Measurements from ENCODE around the gene LRRC4B.

LRRC4B gene

GRCh38 chr19:50569938-50570540 lies 1.8 kb upstream of the LRRC4B start:
- DNase-seq = no peak

GRCh38 chr19:50568728-50569698 lies 778 bp upstream of the LRRC4B start:
- no peak for DNase-seq

DNA sequence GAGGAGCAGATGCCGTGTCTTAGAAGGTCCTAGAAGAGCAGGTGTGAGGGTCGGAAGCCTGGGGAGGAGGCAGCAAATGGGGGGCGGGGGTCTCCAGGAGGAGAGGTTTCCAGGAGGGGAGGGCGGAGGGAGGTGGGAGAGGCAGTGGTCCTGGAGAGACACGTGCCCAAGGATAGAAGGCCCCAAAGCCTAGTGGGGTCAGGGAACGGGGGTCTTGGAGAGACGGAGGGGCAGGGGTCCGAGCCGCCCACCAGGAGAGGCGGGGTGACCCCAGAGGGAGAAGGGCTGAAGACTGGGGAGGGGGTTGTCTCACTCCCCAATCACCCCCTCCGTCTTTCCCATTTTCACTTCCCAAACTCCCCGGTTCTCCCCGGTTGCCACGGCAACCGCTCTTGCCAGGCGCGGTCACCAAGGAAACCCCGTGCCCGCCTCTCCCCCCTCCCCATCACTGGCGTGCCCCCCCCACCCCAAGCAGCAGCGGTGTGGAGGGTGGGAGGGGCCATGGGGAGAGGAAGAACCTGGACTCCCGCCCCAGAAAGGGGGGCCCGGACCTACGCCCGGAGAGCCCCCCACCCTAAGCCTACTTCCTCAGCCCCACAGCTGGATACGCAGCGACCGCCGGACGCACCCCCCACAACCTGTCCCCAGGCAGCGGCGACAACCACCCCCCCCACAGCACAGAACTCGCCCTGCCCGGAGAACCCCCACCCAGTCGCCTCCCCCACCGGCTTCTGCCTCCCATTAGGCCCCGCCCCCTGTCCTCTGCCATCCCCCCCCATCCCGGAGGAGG lies 988 bp downstream of the LRRC4B start:
- DNase-seq = no peak

- no peak for DNase-seq
Observed at GRCh38 chr19:50565984-50566903, 2.0 kb downstream of the LRRC4B start.

DNA sequence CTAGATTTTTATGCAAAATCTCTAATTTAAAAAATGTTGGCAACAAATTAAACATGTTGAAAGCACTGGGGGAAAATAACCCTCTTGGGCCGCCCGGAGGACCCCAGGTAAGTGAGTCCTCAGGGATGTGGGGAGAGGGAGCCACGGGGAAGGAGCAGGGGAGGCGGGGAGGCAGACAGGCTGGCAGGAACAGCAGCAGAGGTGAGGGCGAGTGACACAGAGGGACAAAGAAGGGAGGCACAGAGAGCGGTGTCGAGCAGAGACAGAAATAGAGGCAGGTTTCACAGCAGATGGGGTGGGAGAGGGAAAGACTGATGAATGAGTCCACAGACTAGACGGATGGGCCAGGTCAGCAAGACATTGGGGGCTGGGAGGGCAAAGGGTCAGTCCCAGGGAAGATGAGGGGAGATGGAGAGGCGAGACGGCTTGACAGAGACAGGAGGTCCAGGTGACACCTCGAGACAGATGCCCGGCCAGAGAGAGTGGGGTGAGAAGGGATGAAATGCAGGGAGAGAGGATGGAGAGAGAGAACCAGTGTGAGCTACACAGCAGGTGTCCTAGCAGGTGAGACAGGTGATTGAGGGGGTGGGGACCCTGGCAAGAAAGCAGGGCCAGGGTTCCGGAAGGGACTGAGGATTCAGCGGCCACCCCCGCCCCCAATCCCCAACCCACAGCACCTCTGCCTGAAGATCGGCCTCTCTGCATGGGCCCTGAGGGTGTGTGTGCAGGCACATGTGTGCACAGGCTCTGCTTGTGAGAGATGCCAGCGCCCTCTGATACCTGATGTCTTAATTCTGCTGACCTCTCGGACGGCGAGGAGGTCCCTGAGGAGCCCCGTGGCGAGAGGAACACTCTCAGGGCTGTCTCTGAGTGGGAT lies 3.8 kb downstream of the LRRC4B start:
- DNase-seq = no peak

GRCh38 chr19:50563597-50563996 lies 4.6 kb downstream of the LRRC4B start:
- no peak for DNase-seq

DNA sequence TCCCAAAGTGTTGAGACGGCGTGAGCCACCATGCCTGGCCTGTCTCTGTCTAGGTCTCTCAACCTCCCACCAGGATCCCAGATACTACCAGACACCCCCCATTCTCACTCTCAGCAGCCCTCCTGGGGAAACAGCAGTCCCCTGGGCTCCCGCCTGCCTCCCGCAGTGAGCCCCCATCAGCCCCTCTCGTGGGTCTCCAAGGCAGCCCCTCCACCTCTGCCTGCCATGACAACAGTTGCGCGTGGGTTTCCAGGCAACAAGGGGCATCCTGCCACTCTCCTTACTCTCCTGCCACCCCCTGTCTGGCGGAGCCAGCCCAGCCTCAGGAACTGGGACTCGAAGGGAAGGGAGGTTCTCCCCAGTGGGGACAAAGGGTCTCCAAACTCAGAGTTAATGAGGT lies 5.2 kb downstream of the LRRC4B start:
- DNase-seq = no peak

GRCh38 chr19:50562329-50562728 lies 5.9 kb downstream of the LRRC4B start:
- no peak for DNase-seq

GRCh38 chr19:50559636-50560035 lies 8.6 kb downstream of the LRRC4B start:
- DNase-seq = no peak

DNA sequence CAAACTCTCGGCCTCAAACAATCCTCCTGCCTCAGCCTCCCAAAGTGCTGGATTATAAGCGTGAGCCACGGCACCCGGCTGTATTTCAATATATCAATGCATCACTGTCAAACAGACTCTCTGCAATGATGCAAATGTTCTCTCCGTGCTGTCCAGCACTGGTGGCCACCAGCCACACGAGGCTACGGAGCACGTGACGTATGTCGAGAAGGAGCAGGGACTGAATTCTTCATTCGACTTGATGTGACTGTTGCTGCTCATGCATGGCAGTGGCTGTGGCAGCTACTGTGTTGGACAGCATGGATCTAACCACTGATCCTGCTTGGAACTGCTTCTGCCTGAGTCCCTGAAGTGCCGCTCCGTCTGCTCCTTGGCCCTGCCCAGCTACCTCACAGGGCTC lies 9.8 kb downstream of the LRRC4B start:
- no peak for DNase-seq

DNA sequence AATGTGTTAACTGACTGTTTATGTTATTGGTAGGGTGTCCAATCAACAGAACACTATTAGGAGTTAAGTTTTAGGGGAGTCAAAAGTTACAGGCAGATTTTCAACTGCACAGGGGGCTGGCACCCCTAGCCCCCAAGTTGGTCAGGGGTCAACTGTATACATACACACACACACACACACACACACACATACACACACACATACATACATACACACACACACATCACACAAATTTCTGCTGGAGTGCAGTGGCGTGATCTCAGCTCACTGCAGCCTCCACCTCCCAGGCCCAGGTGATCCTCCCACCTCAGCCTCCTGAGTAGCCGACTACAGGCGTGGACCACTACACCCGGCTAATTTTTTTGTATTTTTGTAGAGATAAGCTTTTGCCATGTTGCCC lies 10.2 kb downstream of the LRRC4B start:
- no peak for DNase-seq

DNA sequence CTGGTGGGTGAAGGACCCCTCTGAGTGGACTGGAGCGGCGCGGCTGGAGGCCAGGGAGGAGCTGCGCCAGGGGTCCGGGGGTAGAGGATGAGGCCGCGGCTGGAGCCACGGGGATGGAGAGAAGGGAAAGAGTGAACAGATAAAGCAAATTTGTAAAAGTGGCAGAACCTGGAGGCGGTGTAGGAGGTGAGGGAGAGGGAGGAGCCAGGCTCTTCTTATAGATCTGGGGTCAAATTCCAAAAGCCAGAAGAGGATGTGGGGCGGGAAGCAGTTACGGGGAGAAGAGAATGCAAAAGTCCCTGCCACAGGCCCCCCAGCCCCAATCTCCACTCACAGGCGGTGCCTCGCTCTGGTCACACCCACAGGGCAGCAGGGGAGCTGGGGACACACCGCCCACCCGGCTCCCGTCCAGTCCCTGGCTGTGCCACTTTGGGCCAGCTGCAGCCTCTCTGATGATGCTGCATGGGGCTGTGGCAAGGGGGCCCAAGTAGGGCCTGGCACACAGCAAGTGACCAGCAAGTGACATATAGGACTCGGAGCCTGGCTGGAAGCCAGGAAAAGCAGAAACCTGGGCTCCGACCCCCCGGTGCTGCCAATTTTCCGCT lies 11.1 kb downstream of the LRRC4B start:
- no peak for DNase-seq

DNA sequence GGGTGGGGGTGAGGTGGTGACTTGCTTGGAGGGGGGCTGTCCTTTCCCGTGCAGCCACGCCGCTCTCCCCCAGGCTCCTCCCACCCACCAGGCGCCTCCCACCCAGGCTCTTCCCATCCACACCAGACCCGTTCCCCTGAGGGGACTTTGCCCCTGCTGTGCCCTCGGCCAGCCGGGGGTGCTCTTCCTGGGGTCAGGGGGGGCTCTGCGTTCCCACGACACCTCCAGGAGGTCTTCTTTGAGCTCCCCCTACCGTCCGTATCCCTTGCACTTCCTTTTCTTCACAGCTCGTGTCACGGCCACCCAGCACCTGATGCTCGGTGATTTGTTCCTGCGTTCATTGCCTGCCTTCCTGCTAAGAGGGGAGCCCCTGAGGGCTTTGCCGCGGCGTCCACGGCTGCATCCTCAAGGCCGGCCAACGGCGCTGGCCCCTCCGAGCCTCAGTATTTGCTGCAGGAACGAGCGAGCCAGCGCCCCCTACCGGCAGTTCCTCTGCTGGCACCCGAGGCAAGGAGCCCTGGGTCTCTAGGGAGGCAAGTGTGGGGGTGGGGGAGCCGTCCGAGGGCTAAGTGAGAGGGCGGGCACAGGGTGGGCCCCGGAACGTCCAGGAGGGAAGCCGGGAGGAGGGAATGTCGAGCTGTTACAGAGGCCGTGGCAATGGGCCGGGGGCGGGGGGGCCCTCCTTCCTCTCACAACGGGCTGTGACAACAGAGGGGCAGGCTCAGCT lies 11.8 kb downstream of the LRRC4B start:
- peak; percentile 68 for DNase-seq

DNA sequence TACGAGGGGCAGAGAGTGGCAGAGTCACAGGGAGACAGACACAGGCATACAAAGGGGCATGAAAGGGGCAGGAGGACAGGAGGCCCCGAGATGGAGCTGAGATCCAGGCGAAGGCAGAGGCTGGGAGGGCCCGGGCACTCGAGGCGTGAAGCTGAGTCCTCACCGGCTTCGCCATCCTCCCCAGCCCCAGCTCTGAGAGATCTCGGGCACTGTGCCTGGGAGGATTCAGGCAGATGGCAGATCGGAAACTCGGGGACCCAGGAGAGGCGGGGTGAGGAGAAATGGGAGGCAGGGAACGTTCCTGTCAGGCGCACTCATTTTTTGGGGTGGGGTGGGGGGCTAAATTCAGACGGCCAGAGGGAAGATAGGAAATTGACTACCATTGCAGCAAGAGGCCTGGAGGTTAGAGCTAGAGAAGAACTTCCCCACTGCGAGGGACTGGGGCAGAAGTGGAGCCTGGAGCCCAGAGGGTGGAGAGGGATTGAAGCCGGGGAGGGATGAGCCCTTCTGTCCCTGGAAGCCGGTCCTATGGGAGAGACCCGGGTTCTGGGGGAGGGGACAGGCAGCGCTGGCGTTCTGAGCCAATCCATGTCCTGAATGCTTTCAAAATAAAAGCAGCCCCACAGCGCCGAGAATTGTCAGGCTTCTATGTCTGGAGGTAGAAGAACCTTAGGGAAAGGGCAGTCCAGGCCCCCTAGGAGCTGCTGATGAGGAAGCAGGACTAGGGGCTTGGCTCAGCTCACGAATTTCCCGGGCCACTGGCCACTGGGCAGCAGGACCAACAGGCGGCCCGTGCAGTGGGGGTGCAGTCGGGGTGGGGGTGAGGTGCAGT lies 12.6 kb downstream of the LRRC4B start:
- DNase-seq = peak; percentile 19

DNA sequence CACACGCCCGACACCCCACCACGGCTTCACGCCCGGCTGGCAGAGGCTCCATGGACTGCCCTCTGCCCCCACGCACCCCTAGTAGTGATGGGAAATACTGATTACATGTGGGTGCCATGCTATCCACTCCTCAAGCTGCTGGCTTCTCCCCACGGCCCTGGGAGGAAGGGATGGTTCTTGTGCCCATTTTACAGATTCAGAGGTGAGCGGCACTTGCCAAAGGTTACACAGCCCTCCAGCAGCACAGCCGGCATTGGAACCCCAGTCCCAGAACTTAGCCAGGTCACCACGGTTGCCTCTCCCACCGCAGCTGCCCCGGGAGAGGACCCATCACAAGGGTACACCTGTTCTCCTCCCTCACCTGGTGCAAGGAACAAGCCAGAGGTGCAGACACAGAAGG lies 13.2 kb downstream of the LRRC4B start:
- DNase-seq = no peak

DNA sequence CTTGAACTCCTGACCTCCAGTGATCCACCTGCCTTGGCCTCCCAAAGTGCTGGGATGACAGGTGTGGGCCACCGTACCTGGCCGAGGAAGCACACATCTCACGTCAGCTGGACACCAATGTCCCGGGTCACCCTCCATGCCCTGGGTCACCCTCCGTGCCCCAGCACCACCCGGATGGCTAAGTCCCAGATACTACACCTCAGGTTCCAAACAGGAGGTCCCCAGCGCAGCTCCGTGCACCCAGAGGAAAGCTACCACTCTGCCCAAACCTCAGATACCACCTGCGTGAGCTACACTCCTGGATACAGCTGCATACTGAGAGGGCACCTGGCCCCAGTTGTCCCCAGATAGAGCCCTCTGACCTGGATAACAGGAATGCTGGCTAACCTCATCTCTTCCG lies 14.0 kb downstream of the LRRC4B start:
- DNase-seq = no peak

GRCh38 chr19:50553134-50553703 lies 15.0 kb downstream of the LRRC4B start:
- no peak for DNase-seq

- no peak for DNase-seq
Observed at GRCh38 chr19:50552540-50552939, 15.7 kb downstream of the LRRC4B start.

GRCh38 chr19:50551715-50552187 lies 16.5 kb downstream of the LRRC4B start:
- no peak for DNase-seq
